HTR-8/SVneo (cell line): ENCODE measurements around the gene RABAC1.
A peak's percentile ranks its signal among the peaks of the same experiment; 100 is the strongest.

Experiments
- DNase-seq: peaks from one replicate; pipeline ENCODE4 v3.0.0; 2011; ENCODE audit warnings: low spot score, mixed read lengths; ENCODE audit not compliant: insufficient read length
- FAIRE-seq: peaks from 2 replicates; lab custom pipeline; 2011; peaks lifted over from hg19 to GRCh38; lab: Jason Lieb, UNC

The RABAC1 gene

GRCh38 chr19:41990615-41991014 lies 31.5 kb upstream of the RABAC1 start:
- DNase-seq = no peak
- FAIRE-seq = no peak

GRCh38 chr19:41990028-41990427 lies 30.9 kb upstream of the RABAC1 start:
- DNase-seq (no peak), FAIRE-seq (no peak)

- FAIRE-seq (no peak), DNase-seq (no peak)
These were observed 29.8 kb upstream of the RABAC1 start for GRCh38 chr19:41988947-41989346.

GRCh38 chr19:41987141-41987860 lies 28.2 kb upstream of the RABAC1 start:
- peak; percentile 59 for FAIRE-seq

GRCh38 chr19:41984961-41985360 lies 25.8 kb upstream of the RABAC1 start:
- no peak for FAIRE-seq

More at GRCh38 chr19:41987141-41987860, 28.2 kb upstream of the RABAC1 start:
- no peak for DNase-seq

GRCh38 chr19:41981724-41982123 lies 22.6 kb upstream of the RABAC1 start:
- no peak for FAIRE-seq
- no peak for DNase-seq

More at GRCh38 chr19:41984961-41985360, 25.8 kb upstream of the RABAC1 start:
- DNase-seq = no peak

- FAIRE-seq = no peak
- DNase-seq = no peak
These were observed 19.3 kb upstream of the RABAC1 start for GRCh38 chr19:41978470-41978869.

GRCh38 chr19:41977916-41978315 lies 18.8 kb upstream of the RABAC1 start:
- DNase-seq (no peak), FAIRE-seq (no peak)

- no peak for FAIRE-seq
- DNase-seq = no peak
These were observed 15.5 kb upstream of the RABAC1 start for GRCh38 chr19:41974652-41975051.

- no peak for FAIRE-seq
These were observed 12.2 kb upstream of the RABAC1 start for GRCh38 chr19:41971363-41971762.

GRCh38 chr19:41969772-41970458 lies 10.8 kb upstream of the RABAC1 start:
- no peak for FAIRE-seq
- no peak for DNase-seq

More at GRCh38 chr19:41971363-41971762, 12.2 kb upstream of the RABAC1 start:
- no peak for DNase-seq

- FAIRE-seq (no peak), DNase-seq (no peak)
These were observed 9.9 kb upstream of the RABAC1 start for GRCh38 chr19:41968751-41969595.

GRCh38 chr19:41967054-41967783 lies 8.1 kb upstream of the RABAC1 start:
- DNase-seq (no peak), FAIRE-seq (no peak)

GRCh38 chr19:41965106-41965505 lies 6.0 kb upstream of the RABAC1 start:
- no peak for FAIRE-seq
- DNase-seq = no peak

- FAIRE-seq = no peak
- no peak for DNase-seq
These were observed 1.9 kb upstream of the RABAC1 start for GRCh38 chr19:41960973-41961372.

- FAIRE-seq = no peak
- peak; percentile 73 for DNase-seq
These were observed 610 bp downstream of the RABAC1 start for GRCh38 chr19:41958367-41959055.

- peak; percentile 85 for DNase-seq
- FAIRE-seq = peak; percentile 89
These were observed 1.2 kb downstream of the RABAC1 start for GRCh38 chr19:41957838-41958366.

- DNase-seq (no peak), FAIRE-seq (no peak)
These were observed 1.8 kb downstream of the RABAC1 start for GRCh38 chr19:41957161-41957837.

- no peak for DNase-seq
- no peak for FAIRE-seq
These were observed 2.5 kb downstream of the RABAC1 start for GRCh38 chr19:41956621-41957020.
